HUES48 (cell line): ENCODE results near the gene ASB13.

Experiments used
- H3K27ac ChIP-seq: one replicate; pipeline ENCODE4 v1.7.0; 2013; ENCODE audit warnings: low read depth, low read length, inconsistent platforms
- H3K27me3 ChIP-seq: 2 replicates; pipeline ENCODE4 v1.6.1; 2013; ENCODE audit warnings: mild to moderate bottlenecking, low read length; ENCODE audit not compliant: control insufficient read depth, insufficient read depth
- H3K36me3 ChIP-seq: 2 replicates; pipeline ENCODE4 v1.6.1; 2013; ENCODE audit warnings: low read length; ENCODE audit not compliant: control insufficient read depth, insufficient read depth
- H3K4me1 ChIP-seq: 2 replicates; pipeline ENCODE4 v1.6.1; 2013; ENCODE audit warnings: mild to moderate bottlenecking, low read length; ENCODE audit not compliant: control insufficient read depth, insufficient read depth
- H3K4me3 ChIP-seq: 2 replicates; pipeline ENCODE4 v1.5.1; 2013; ENCODE audit warnings: mild to moderate bottlenecking, low read depth, low read length
- H3K9ac ChIP-seq: 2 replicates; pipeline ENCODE4 v1.6.1; 2013; ENCODE audit warnings: mild to moderate bottlenecking, low read depth, low read length, moderate library complexity
- H3K9me3 ChIP-seq: 2 replicates; pipeline ENCODE4 v1.6.1; 2013; ENCODE audit warnings: low read length; ENCODE audit not compliant: control insufficient read depth, insufficient read depth

The ASB13 gene

DNA sequence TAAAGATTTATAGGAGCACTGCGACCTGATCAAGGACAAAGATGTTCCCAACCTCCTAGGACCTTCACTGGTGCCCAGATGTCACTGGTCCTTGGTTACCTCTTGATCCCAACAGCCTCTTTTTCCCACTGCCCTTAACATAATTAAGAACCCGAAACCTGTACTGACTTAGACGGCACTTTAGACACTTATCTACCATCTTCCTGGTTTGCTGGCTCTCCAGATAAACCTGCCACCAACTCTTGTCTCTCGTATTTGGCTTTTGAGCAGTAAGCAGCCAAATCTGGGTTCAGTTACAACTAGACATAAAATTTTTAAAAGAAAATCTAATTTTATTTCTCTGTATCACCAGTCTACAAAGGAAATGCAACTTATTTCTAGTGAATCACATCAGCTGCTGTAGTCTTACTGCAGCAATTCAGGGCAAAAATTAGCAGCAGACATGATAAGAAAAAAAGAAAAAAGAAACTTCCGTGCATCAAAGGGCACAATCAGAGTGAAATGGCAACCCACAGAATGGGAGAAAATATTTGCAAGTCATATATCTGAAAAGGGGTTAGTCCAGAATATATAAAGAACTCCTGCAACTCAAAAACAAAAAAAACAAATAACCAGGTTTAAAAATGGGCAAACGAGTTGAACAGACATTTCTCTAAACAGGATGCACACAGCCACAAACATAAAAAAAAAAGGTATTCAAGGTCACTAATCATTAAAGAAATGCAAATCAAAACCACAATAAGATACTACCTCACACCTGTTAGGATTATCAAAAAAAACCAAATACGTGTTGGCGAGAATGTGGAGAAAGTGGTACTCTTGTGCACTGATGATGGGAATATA, 9.4 kb downstream of the ASB13 start:
- Histone ChIP-seq H3K27ac (no peak overlapping the region), H3K9ac (no peak overlapping the region), H3K9me3 (no peaks in the 10 kb centered on the region), H3K4me1 (peaks cover 15% of the 10 kb centered on the region), H3K4me3 (no peak overlapping the region), H3K27me3 (no peaks in the 10 kb centered on the region), H3K36me3 (no peaks in the 10 kb centered on the region)

DNA sequence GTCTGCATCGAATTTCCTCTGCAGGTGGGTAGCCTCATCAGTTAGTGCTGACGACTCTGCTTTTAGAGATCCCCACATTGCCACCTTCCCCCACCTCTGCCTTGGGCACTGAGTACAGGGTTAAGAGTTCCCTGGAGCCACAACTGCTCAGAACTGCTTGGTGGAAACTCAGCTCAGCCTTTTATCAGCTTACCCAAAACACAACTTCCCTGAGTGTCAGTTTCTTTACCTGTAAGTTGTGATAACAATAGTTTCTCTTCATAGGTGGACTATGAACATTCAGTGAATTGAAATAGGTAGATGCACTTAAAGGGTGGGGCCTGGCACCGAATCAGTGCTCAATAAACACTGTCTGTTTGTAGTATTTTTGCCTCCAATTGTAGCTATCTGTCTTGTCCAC, 11.3 kb downstream of the ASB13 start:
- Histone ChIP-seq H3K27ac (no peak overlapping the region), H3K4me1 (peaks cover 15% of the 10 kb centered on the region), H3K9ac (no peak overlapping the region), H3K9me3 (no peaks in the 10 kb centered on the region), H3K4me3 (no peak overlapping the region), H3K27me3 (no peaks in the 10 kb centered on the region), H3K36me3 (0 out of 2 replicates have a peak, but pooled peaks cover 2% of the 10 kb centered on the region)

GRCh38 chr10:5654218-5654755, 12.1 kb downstream of the ASB13 start:
- Histone ChIP-seq H3K4me3 (no peak overlapping the region), H3K27ac (no peak overlapping the region), H3K4me1 (peaks cover 7% of the 10 kb centered on the region), H3K36me3 (0 out of 2 replicates have a peak, but pooled peaks cover 2% of the 10 kb centered on the region), H3K9me3 (no peaks in the 10 kb centered on the region), H3K27me3 (no peaks in the 10 kb centered on the region), H3K9ac (no peak overlapping the region)

GRCh38 chr10:5652746-5653145, 13.6 kb downstream of the ASB13 start:
- H3K4me1 ChIP-seq = no peaks in the 10 kb centered on the region
- no peaks in the 10 kb centered on the region for H3K27me3 ChIP-seq

GRCh38 chr10:5651388-5651764, 15.0 kb downstream of the ASB13 start:
- no peak overlapping the region for H3K9ac ChIP-seq
- H3K27me3 ChIP-seq = no peaks in the 10 kb centered on the region
- no peak overlapping the region for H3K27ac ChIP-seq
- no peak overlapping the region for H3K4me3 ChIP-seq
- peaks cover 20% of the 10 kb centered on the region; the same call in 1 of the 2 replicates for H3K36me3 ChIP-seq
- H3K4me1 ChIP-seq = no peaks in the 10 kb centered on the region
- H3K9me3 ChIP-seq = no peaks in the 10 kb centered on the region

More at GRCh38 chr10:5652746-5653145, 13.6 kb downstream of the ASB13 start:
- no peak overlapping the region for H3K4me3 ChIP-seq
- no peak overlapping the region for H3K9ac ChIP-seq
- H3K27ac ChIP-seq = no peak overlapping the region
- H3K36me3 ChIP-seq = peaks cover 12% of the 10 kb centered on the region; the same call in 1 of the 2 replicates
- H3K9me3 ChIP-seq = no peaks in the 10 kb centered on the region

DNA sequence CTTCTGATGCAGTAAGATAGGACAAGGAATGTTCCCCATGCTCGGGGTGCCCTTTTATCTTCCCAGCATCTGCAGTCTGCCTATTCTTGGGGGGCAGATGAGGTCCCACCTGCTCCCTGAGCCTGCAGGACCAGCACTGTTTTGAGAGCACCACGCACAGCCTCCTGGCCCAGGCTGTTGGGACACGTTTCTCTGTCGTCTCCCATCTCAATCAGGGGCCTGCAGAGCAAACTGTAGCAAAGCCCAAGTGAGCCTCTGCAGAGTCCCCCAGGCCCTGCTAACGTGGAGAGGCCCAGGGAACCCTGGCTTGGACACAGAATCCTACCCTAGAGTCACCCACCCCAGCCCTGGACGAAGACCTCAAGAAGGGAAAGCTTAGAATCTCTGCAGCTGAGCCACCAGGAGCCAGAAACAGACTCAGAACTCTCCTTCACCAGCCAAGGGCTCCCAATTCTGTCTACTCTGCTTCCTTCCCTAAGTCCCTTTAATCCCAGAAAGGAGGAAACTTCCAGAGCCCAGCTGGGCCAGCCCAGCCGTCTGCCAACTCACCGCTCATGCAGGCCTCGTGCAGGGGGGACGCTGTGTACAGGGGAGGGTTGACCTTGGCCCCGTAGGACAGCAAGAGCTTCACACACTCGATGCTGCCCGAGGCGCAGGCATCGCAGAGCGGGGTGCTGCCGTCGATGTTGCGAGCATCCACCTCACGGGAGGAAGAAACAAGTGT, 15.6 kb downstream of the ASB13 start:
- Histone ChIP-seq H3K9me3 (no peaks in the 10 kb centered on the region), H3K4me1 (no peaks in the 10 kb centered on the region), H3K4me3 (no peak overlapping the region), H3K36me3 (peaks cover 20% of the 10 kb centered on the region; the same call in 1 of the 2 replicates), H3K9ac (no peak overlapping the region), H3K27ac (no peak overlapping the region), H3K27me3 (no peaks in the 10 kb centered on the region)

- no peaks in the 10 kb centered on the region for H3K9me3 ChIP-seq
- no peaks in the 10 kb centered on the region for H3K4me1 ChIP-seq
- no peaks in the 10 kb centered on the region for H3K27me3 ChIP-seq
- no peak overlapping the region for H3K27ac ChIP-seq
- H3K9ac ChIP-seq = no peak overlapping the region
- H3K4me3 ChIP-seq = no peak overlapping the region
- H3K36me3 ChIP-seq = peaks cover 20% of the 10 kb centered on the region; the same call in 1 of the 2 replicates
Observed at GRCh38 chr10:5649746-5650145, 16.6 kb downstream of the ASB13 start.

DNA sequence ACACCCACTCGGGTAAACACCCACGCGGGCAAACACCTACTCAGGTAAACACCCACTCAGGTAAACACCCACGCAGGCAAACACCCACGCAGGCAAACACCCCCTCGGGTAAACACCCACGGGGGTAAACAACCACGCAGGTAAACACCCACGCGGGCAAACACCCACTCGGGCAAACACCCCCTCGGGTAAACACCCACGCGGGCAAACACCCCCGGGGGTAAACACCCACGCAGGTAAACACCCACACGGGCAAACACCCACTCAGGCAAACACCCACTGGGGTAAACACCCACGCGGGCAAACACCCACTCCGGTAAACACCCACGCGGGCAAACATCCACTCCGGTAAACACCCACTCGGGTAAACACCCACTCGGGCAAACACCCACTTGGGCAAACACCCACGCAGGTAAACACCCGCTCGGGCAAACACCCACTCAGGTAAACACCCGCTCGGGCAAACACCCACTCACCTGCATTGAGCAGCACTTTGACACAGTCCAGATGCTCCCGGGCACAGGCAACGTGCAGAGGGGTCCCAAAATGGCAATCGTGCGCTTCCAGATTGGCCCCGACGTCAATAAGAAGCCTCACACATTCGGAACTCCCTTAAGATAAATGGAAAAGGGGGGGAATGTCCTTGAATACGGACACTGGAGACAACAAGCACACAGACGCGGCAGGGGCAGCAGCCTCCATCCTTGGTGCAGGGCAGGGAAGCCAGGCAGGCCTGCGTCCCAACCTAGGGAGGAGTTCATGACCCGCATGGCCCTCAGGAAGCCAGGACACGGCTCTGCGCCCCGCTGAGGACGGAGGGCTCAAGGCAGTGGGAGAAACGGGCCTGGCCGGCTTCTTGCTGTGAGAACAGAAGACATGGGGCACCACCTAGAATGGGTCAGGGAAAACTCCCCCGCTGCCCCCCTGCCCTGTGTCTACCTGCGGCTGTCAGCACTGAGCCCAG, 17.6 kb downstream of the ASB13 start:
- Histone ChIP-seq H3K4me1 (no peaks in the 10 kb centered on the region), H3K9me3 (no peaks in the 10 kb centered on the region)

GRCh38 chr10:5647507-5648240, 18.7 kb downstream of the ASB13 start:
- Histone ChIP-seq H3K9ac (no peak overlapping the region), H3K9me3 (no peaks in the 10 kb centered on the region), H3K4me1 (no peaks in the 10 kb centered on the region), H3K27me3 (no peaks in the 10 kb centered on the region), H3K4me3 (no peak overlapping the region), H3K36me3 (peaks cover 30% of the 10 kb centered on the region; the same call in 1 of the 2 replicates), H3K27ac (no peak overlapping the region)

More for the DNA sequence above, 17.6 kb downstream of the ASB13 start:
- Histone ChIP-seq H3K4me3 (no peak overlapping the region), H3K9ac (no peak overlapping the region), H3K27me3 (no peaks in the 10 kb centered on the region), H3K36me3 (peaks cover 27% of the 10 kb centered on the region; the same call in 1 of the 2 replicates), H3K27ac (no peak overlapping the region)
